Endothelial cell of umbilical vein (primary cell): Measurements from ENCODE around the gene MED4.

Experiments used
- CTCF ChIP-seq, 2 donors: IDR thresholded peaks; 1 replicate in 1 of 2; 2 replicates in 1 of 2; pipeline ENCODE4 v1.5.1; 2011; ENCODE audit warnings: low read length in 2 of 2, mild to moderate bottlenecking in 2 of 2, moderate library complexity in 2 of 2, control low read depth in 1 of 2, inconsistent platforms in 1 of 2, low read depth in 1 of 2; ENCODE audit not compliant: insufficient read depth in 1 of 2; ENCODE audit errors: extremely low read depth in 1 of 2
- EZH2 ChIP-seq: IDR thresholded peaks from 2 replicates; pipeline ENCODE4 v1.6.1; 2012; ENCODE audit warnings: borderline replicate concordance, low read depth, mild to moderate bottlenecking, moderate library complexity, low read length, inconsistent platforms; ENCODE audit not compliant: severe bottlenecking
- JUN ChIP-seq: IDR thresholded peaks from 2 replicates; pipeline ENCODE4 v1.6.1; 2011; ENCODE audit warnings: borderline replicate concordance, low read depth; ENCODE audit not compliant: insufficient read length, insufficient read depth
- POLR2A ChIP-seq: IDR thresholded peaks from 2 replicates; pipeline ENCODE4 v1.6.1; 2012; ENCODE audit warnings: low read depth, mild to moderate bottlenecking, control low read depth, low read length
- POLR2AphosphoS5 ChIP-seq: IDR thresholded peaks from 2 replicates; pipeline ENCODE4 v1.6.1; 2012; ENCODE audit warnings: low read depth, mild to moderate bottlenecking, control low read depth, low read length, moderate library complexity; ENCODE audit not compliant: insufficient read depth

- no peak for TF ChIP-seq CTCF (IDR thresholded peaks at IDR 0.05; ENCODE audit: extremely low read depth in 1 of 2, insufficient read depth in 1 of 2, low read depth in 1 of 2, low read length in 2 of 2)
- TF ChIP-seq POLR2A, result no peak
- no peak for TF ChIP-seq EZH2
- TF ChIP-seq JUN, result no peak
- TF ChIP-seq POLR2AphosphoS5, result no peak
Observed at GRCh38 chr13:48050550-48050949, 44.4 kb downstream of the MED4 start.
